Measurements from ENCODE around the gene RNF19B.
"Not testable (repeated sequence)": the region's sequence is repeated elsewhere in the genome, so short reads cannot be mapped to it uniquely, and the experiment has no call there.

Gene RNF19B

GRCh38 chr1:32964461-32965250, at the start of gene RNF19B:
RNF19B (minus strand) TSS chr1:32964809; CDS start chr1:32964685, 124 bp downstream.
- DNase-seq, result peak; percentile 95

- no peak for DNase-seq
Measured at GRCh38 chr1:33013791-33014190, 49.2 kb upstream of the RNF19B start.

GRCh38 chr1:33012165-33012564, 47.6 kb upstream of the RNF19B start:
- no peak for DNase-seq

GRCh38 chr1:33010932-33011731, 46.5 kb upstream of the RNF19B start:
- DNase-seq, result no peak

GRCh38 chr1:33009561-33009960, 45.0 kb upstream of the RNF19B start:
- no peak for DNase-seq

GRCh38 chr1:33008051-33008914, 43.7 kb upstream of the RNF19B start:
- no peak for DNase-seq

- DNase-seq, result no peak
Measured at GRCh38 chr1:33007190-33008050, 42.8 kb upstream of the RNF19B start.

- no peak for DNase-seq
Measured at GRCh38 chr1:33005838-33006421, 41.3 kb upstream of the RNF19B start.

- DNase-seq, result no peak
Measured at GRCh38 chr1:33005117-33005837, 40.7 kb upstream of the RNF19B start.

GRCh38 chr1:33004613-33005012, 40.0 kb upstream of the RNF19B start:
- no peak for DNase-seq

GRCh38 chr1:33003657-33004056, 39.0 kb upstream of the RNF19B start:
- DNase-seq, result no peak

GRCh38 chr1:33002006-33002405, 37.4 kb upstream of the RNF19B start:
- DNase-seq, result no peak

GRCh38 chr1:33001282-33001681, 36.7 kb upstream of the RNF19B start:
- DNase-seq, result no peak

- DNase-seq, result no peak
Measured at GRCh38 chr1:33000427-33001026, 35.9 kb upstream of the RNF19B start.

- DNase-seq, result no peak
Measured at GRCh38 chr1:32998997-32999396, 34.4 kb upstream of the RNF19B start.

GRCh38 chr1:32998064-32998463, 33.5 kb upstream of the RNF19B start:
- no peak for DNase-seq

GRCh38 chr1:32997381-32997891, 32.8 kb upstream of the RNF19B start:
- DNase-seq, result no peak

- not testable (repeated sequence) for DNase-seq
Measured at GRCh38 chr1:32993324-32993636, 28.7 kb upstream of the RNF19B start.

- no peak for DNase-seq
Measured at GRCh38 chr1:32992489-32993323, 28.1 kb upstream of the RNF19B start.

Measured in activated naive CD4-positive, alpha-beta T cell treated with anti-CD3 and anti-CD28 coated beads, Interleukin-2, amount 50 U/mL, for 16 hours (primary cell).